Panc1 (cell line): ENCODE measurements around the gene TARBP1. TPM values are rescaled to one million over a fixed set of nuclear protein-coding genes. Genes with fewer than 3 reads are reported as not detected.

ENCODE experiments used
- ATAC-seq: fragments of 200-7000 bp; cut with Tn5 transposase; 2 replicates; pipeline ENCODE4 v1.9.1; 2020; ENCODE audit warnings: mild to moderate bottlenecking, moderate library complexity
- BruUV-seq: library from RNA; stranded (reverse); fragments of 400-500 nt; replicated peaks from 2 replicates; lab custom pipeline; 2021; lab: Mats Ljungman, UMichigan
- CTCF ChIA-PET: fragments of 300-600 bp; sonication (Branson Sonifier 250); formaldehyde crosslinking; loops from one replicate; lab custom pipeline; 2022; ENCODE audit warnings: antibody characterized with exemption; lab: Charles Lee
- POLR2A ChIA-PET: fragments of 300-600 bp; sonication (Branson Sonifier 250); formaldehyde crosslinking; loops from one replicate; lab custom pipeline; 2022; ENCODE audit warnings: antibody characterized with exemption; lab: Charles Lee
- DNase-seq: peaks from one replicate; pipeline ENCODE4 v3.0.0-alpha.2; 2010; ENCODE audit warnings: low read depth, low spot score
- H3K27ac ChIP-seq: 2 replicates; pipeline ENCODE4 v1.5.1; 2011; ENCODE audit warnings: mild to moderate bottlenecking, low read length, inconsistent platforms
- H3K27me3 ChIP-seq: fragments of 200-500 bp; sonication (Bioruptor generic); 2 replicates; pipeline ENCODE4 v1.6.0; 2014; ENCODE audit warnings: low read length, inconsistent platforms; ENCODE audit not compliant: control insufficient read depth, insufficient read depth
- H3K36me3 ChIP-seq: fragments of 200-500 bp; sonication (Bioruptor generic); 2 replicates; pipeline ENCODE4 v1.5.1; 2014; ENCODE audit warnings: inconsistent platforms, mild to moderate bottlenecking, low read length, moderate library complexity; ENCODE audit not compliant: control insufficient read depth, insufficient read depth
- H3K4me1 ChIP-seq: 2 replicates; pipeline ENCODE4 v1.5.1; 2011; ENCODE audit warnings: inconsistent platforms, mild to moderate bottlenecking, low read length, moderate library complexity; ENCODE audit not compliant: control insufficient read depth, insufficient read depth
- H3K4me3 ChIP-seq, 2 experiments: 2 replicates each; pipeline ENCODE4 v1.5.1; 2011 to 2012; ENCODE audit warnings: low read depth in 2 of 2, low read length in 2 of 2, mild to moderate bottlenecking in 2 of 2, inconsistent platforms in 1 of 2, moderate library complexity in 1 of 2
- H3K9me3 ChIP-seq: fragments of 200-500 bp; sonication (Bioruptor generic); 2 replicates; pipeline ENCODE4 v1.5.1; 2014; ENCODE audit warnings: low read depth, mild to moderate bottlenecking, inconsistent platforms, low read length, moderate library complexity; ENCODE audit not compliant: control insufficient read depth, insufficient read depth
- CTCF ChIP-seq: fragments of 450-650 bp; IDR thresholded peaks from 2 replicates; pipeline ENCODE4 v1.5.1; 2017; ENCODE audit warnings: mild to moderate bottlenecking
- POLR2AphosphoS5 ChIP-seq: IDR thresholded peaks from 2 replicates; pipeline ENCODE4 v1.6.1; 2012; ENCODE audit warnings: mild to moderate bottlenecking, low read depth, low read length, moderate library complexity
- REST ChIP-seq, 2 experiments: IDR thresholded peaks; 2 replicates each; pipeline ENCODE4 v1.6.1; 2011 to 2012; ENCODE audit warnings: low read depth in 2 of 2, control low read depth in 1 of 2, low read length in 1 of 2, mild to moderate bottlenecking in 1 of 2, moderate library complexity in 1 of 2; ENCODE audit not compliant: insufficient read depth in 1 of 2
- SIN3A ChIP-seq: IDR thresholded peaks from 2 replicates; pipeline ENCODE4 v1.6.1; 2012; ENCODE audit warnings: low read depth, mild to moderate bottlenecking, low read length, moderate library complexity, borderline replicate concordance; ENCODE audit not compliant: insufficient read depth
- TCF7L2 ChIP-seq: IDR thresholded peaks from 2 replicates; pipeline ENCODE4 v1.6.1; 2011; ENCODE audit warnings: mild to moderate bottlenecking, low read depth, low read length, inconsistent platforms
- in situ Hi-C: cut with HindIII; loops from 2 replicates; pipeline ENCODE4 v1.10.0; 2016; ENCODE audit warnings: low sequenced_read_pairs, low pct_unique_long_range_greater_than_20kb
- intact Hi-C: fragments of 100-400 bp; cut with micrococcal nuclease; formaldehyde crosslinking; loops from one replicate; pipeline ENCODE4 v1.10.0; 2022; ENCODE audit not compliant: unreplicated experiment
- total RNA-seq: library from RNA; stranded (reverse); gene quantifications from one replicate; pipeline ENCODE4 v1.2.1, GENCODE V29; 2021; ENCODE audit not compliant: unreplicated experiment

Gene TARBP1
- total RNA-seq, 1 experiment from 2014 or later: 45.0 TPM

- ChIA-PET CTCF (no interaction called here), POLR2A (no interaction called here)
- Histone ChIP-seq H3K9me3 (no peaks in the 10 kb centered on the region), H3K4me1 (no peaks in the 10 kb centered on the region), H3K36me3 (peaks cover 8% of the 10 kb centered on the region; the same call in 1 of the 2 replicates), H3K27me3 (no peaks in the 10 kb centered on the region), H3K27ac (no peak overlapping the region), H3K4me3 (no peak overlapping the region)
- no peak for TF ChIP-seq REST (IDR thresholded peaks at IDR 0.05; ENCODE audit: insufficient read depth in 1 of 2, low read depth in 2 of 2, low read length in 1 of 2)
- TF ChIP-seq POLR2AphosphoS5: no peak
- TF ChIP-seq CTCF: no peak
- no peak for TF ChIP-seq SIN3A
- no peak for TF ChIP-seq TCF7L2
- no peak for DNase-seq
- intact Hi-C loops: no loop called here
- no peak for ATAC-seq
- no TSS peak for BruUV-seq
- in situ Hi-C loops: no loop called here
Observed at GRCh38 chr1:234409328-234409727, 69.7 kb downstream of the TARBP1 start.

GRCh38 chr1:234408757-234409156, 70.2 kb downstream of the TARBP1 start:
- no peaks in the 10 kb centered on the region for H3K4me1 ChIP-seq
- no peak overlapping the region for H3K4me3 ChIP-seq
- H3K36me3 ChIP-seq: peaks cover 8% of the 10 kb centered on the region; the same call in 1 of the 2 replicates
- DNase-seq (no peak), ATAC-seq (no peak)
- POLR2A ChIA-PET: no interaction called here
- CTCF ChIA-PET: no interaction called here
- H3K27ac ChIP-seq: no peak overlapping the region
- TF ChIP-seq POLR2AphosphoS5 (no peak), REST (IDR thresholded peaks at IDR 0.05; ENCODE audit: insufficient read depth in 1 of 2, low read depth in 2 of 2, low read length in 1 of 2) (no peak), SIN3A (no peak), CTCF (no peak), TCF7L2 (no peak)
- no TSS peak for BruUV-seq
- in situ Hi-C loops: no loop called here
- no peaks in the 10 kb centered on the region for H3K27me3 ChIP-seq
- H3K9me3 ChIP-seq: no peaks in the 10 kb centered on the region
- intact Hi-C loops: no loop called here
